K562 (cell line): ENCODE data around the gene FKBP8.

ENCODE experiments used
- E2F4 ChIP-seq: sonication (generic); formaldehyde crosslinking; IDR thresholded peaks from 2 replicates; pipeline ENCODE4 v1.8.0; 2022; ENCODE audit warnings: mild to moderate bottlenecking, low read depth, missing genetic modification reagents
- POLR2A ChIP-seq: fragments of 450-650 bp; conservative IDR thresholded peaks from 2 replicates; pipeline ENCODE4 v1.6.1; 2016
- POLR2B ChIP-seq: fragments of 450-650 bp; IDR thresholded peaks from 2 replicates; pipeline ENCODE4 v1.6.1; 2018; ENCODE audit warnings: low read depth; ENCODE audit not compliant: partially characterized antibody
- SNAPC5 ChIP-seq: fragments of 250-450 bp; sonication (Bioruptor Pico); IDR thresholded peaks from 2 replicates; pipeline ENCODE4 v1.8.0; 2021; ENCODE audit warnings: moderate library complexity, mild to moderate bottlenecking, inconsistent platforms
- SRF ChIP-seq, 2 experiments: fragments of 250-450, 450-650 bp in 1 of 2; sonication (Bioruptor Pico) in 1 of 2; sonication (generic) in 1 of 2; formaldehyde crosslinking; IDR thresholded peaks; 2 replicates each; pipeline versions ENCODE4 v1.5.0 to v1.5.1; 2020 to 2022; ENCODE audit warnings: mild to moderate bottlenecking in 1 of 2, missing genetic modification reagents in 1 of 2
- TEAD4 ChIP-seq, 2 experiments: sonication (generic) in 1 of 2; formaldehyde crosslinking in 1 of 2; IDR thresholded peaks; 2 replicates each; pipeline versions ENCODE4 v1.6.1 to v1.8.0; 2012 to 2022; ENCODE audit warnings: borderline replicate concordance in 1 of 2, inconsistent platforms in 1 of 2, low read length in 1 of 2, mild to moderate bottlenecking in 1 of 2, missing genetic modification reagents in 1 of 2
- USF2 ChIP-seq: sonication (generic); formaldehyde crosslinking; IDR thresholded peaks from 2 replicates; pipeline ENCODE4 v1.5.0; 2020; ENCODE audit warnings: missing genetic modification reagents
- ZFX ChIP-seq: sonication (generic); formaldehyde crosslinking; IDR thresholded peaks from 2 replicates; pipeline ENCODE4 v1.8.0; 2022; ENCODE audit warnings: mild to moderate bottlenecking, missing genetic modification reagents, moderate library complexity
- ZNF134 ChIP-seq: fragments of 250-450 bp; sonication (Bioruptor Pico); conservative IDR thresholded peaks from 2 replicates; pipeline ENCODE4 v1.4.0; 2020
- ZNF165 ChIP-seq: fragments of 250-450 bp; sonication (Bioruptor Pico); IDR thresholded peaks from 2 replicates; pipeline ENCODE4 v1.4.0; 2020; ENCODE audit warnings: borderline replicate concordance

- no peak for TF ChIP-seq ZNF165 (CRISPR knock-in tag)
- no peak for TF ChIP-seq TEAD4 (IDR thresholded peaks at IDR 0.05; ENCODE audit: low read length)
- no peak for TF ChIP-seq TEAD4 (CRISPR knock-in tag; IDR thresholded peaks at IDR 0.05; ENCODE audit: borderline replicate concordance)
- TF ChIP-seq ZNF134 (CRISPR knock-in tag), result no peak
- no peak for TF ChIP-seq SRF (CRISPR knock-in tag; IDR thresholded peaks at IDR 0.05)
- no peak for TF ChIP-seq POLR2A
- TF ChIP-seq ZFX (CRISPR knock-in tag), result no peak
- TF ChIP-seq E2F4 (CRISPR knock-in tag), result no peak
- no peak for TF ChIP-seq SNAPC5 (CRISPR knock-in tag)
- TF ChIP-seq POLR2B, result no peak
- no peak for TF ChIP-seq USF2 (CRISPR knock-in tag)
Measured at GRCh38 chr19:18531485-18531884, 11.9 kb downstream of the FKBP8 start.
